Measurements from ENCODE around the gene AICDA. TPM values are rescaled to one million over a fixed set of nuclear protein-coding genes. Genes with fewer than 3 reads are reported as not detected.

Gene AICDA
- total RNA-seq, 1 experiment from 2014 or later: 0.22 TPM

GRCh38 chr12:8584004-8584403 lies 28.7 kb downstream of the AICDA start:
- H4K20me1 ChIP-seq (ENCODE audit: control insufficient read depth, insufficient read depth, insufficient read length): no peaks in the 10 kb centered on the region
- no peak overlapping the region for H3K4me2 ChIP-seq (ENCODE audit: insufficient read depth, insufficient read length, low read length)
- no CpG with 5 or more reads among the region's 7 CpGs for WGBS (ENCODE audit: extremely low coverage, insufficient read length, low lambda C conversion rate)
- no peak overlapping the region for H2BK12ac ChIP-seq (ENCODE audit: insufficient read length, low read depth, low read length)
- Mint-ChIP-seq H3K4me1 (no peaks in the 10 kb centered on the region), H3K36me3 (ENCODE audit: insufficient read depth in 1 of 3, low read depth in 3 of 3) (peaks cover 0 to 2% (median 0%) of the 10 kb centered on the region in 3 experiments; a peak in 1 of 7 replicates), H3K4me3 (no peak overlapping the region), H3K27me3 (ENCODE audit: low read depth) (no peaks in the 10 kb centered on the region; the same call in 1 of the 2 replicates), H3K9me3 (no peaks in the 10 kb centered on the region; a peak in 1 of 5 replicates), H3K27ac (no peak overlapping the region)
- TF ChIP-seq CTCF (conservative IDR thresholded peaks at IDR 0.05): no peak
- H3T11ph ChIP-seq (ENCODE audit: low read length): no peak overlapping the region
- no peak overlapping the region for H3K14ac ChIP-seq (ENCODE audit: insufficient read depth, low read length)
- H3K79me1 ChIP-seq (ENCODE audit: insufficient read depth, low read depth, low read length, poor library complexity, severe bottlenecking): no peaks in the 10 kb centered on the region
- no peak overlapping the region for H4K8ac ChIP-seq (replicated peaks; ENCODE audit: insufficient read length, low read depth, low read length)
- no peaks in the 10 kb centered on the region for H3K27me3 ChIP-seq (ENCODE audit: insufficient read depth, low read length)
- H3K9me3 ChIP-seq (ENCODE audit: control insufficient read depth, low read depth, low read length): no peaks in the 10 kb centered on the region
- no peak overlapping the region for H3K9ac ChIP-seq (ENCODE audit: extremely low read depth, insufficient read length, low read length)
- no peak overlapping the region for H2BK120ac ChIP-seq (ENCODE audit: low read depth, low read length, poor library complexity, severe bottlenecking)
- no peaks in the 10 kb centered on the region for H3K4me1 ChIP-seq (ENCODE audit: insufficient read depth, low read length)
- no peak overlapping the region for H2BK20ac ChIP-seq (ENCODE audit: low read depth, low read length, poor library complexity, severe bottlenecking)
- H3K79me2 ChIP-seq (ENCODE audit: insufficient read depth, low read length): no peaks in the 10 kb centered on the region
- no peak overlapping the region for H3K23ac ChIP-seq (ENCODE audit: insufficient read length, low read depth, low read length)
- no peak for DNase-seq
- no peak overlapping the region for H2BK15ac ChIP-seq (ENCODE audit: low read depth, low read length)
- H2BK5ac ChIP-seq (ENCODE audit: insufficient read length, low read length): no peak overlapping the region
- H4K91ac ChIP-seq (ENCODE audit: insufficient read length, low read depth, low read length): no peak overlapping the region
- no peak overlapping the region for H3K18ac ChIP-seq (ENCODE audit: insufficient read length, low read depth, low read length)
- H3K4ac ChIP-seq (ENCODE audit: low read depth, low read length): no peak overlapping the region
- no peaks in the 10 kb centered on the region for H3K23me2 ChIP-seq (ENCODE audit: insufficient read length, low read depth, low read length, poor library complexity, severe bottlenecking)
- no peak overlapping the region for H2AK5ac ChIP-seq (ENCODE audit: insufficient read length, low read length)
- no peak overlapping the region for H3K56ac ChIP-seq (ENCODE audit: insufficient read length, low read depth, low read length)
- no peak overlapping the region for H2AFZ ChIP-seq (ENCODE audit: low read length)
- H4K5ac ChIP-seq (ENCODE audit: insufficient read length, low read depth, low read length): no peak overlapping the region
- no peak overlapping the region for H3K27ac ChIP-seq (ENCODE audit: insufficient read length, low read depth, low read length)

Measured in H9 (cell line).